HG02623 (cell line): ENCODE data around the gene FLRT2.

Source experiments
- ATAC-seq: cut with Tn5 transposase; IDR thresholded peaks from one replicate; pipeline ENCODE4 v1.9.1; 2021; ENCODE audit warnings: moderate library complexity; ENCODE audit not compliant: unreplicated experiment

FLRT2 gene

DNA sequence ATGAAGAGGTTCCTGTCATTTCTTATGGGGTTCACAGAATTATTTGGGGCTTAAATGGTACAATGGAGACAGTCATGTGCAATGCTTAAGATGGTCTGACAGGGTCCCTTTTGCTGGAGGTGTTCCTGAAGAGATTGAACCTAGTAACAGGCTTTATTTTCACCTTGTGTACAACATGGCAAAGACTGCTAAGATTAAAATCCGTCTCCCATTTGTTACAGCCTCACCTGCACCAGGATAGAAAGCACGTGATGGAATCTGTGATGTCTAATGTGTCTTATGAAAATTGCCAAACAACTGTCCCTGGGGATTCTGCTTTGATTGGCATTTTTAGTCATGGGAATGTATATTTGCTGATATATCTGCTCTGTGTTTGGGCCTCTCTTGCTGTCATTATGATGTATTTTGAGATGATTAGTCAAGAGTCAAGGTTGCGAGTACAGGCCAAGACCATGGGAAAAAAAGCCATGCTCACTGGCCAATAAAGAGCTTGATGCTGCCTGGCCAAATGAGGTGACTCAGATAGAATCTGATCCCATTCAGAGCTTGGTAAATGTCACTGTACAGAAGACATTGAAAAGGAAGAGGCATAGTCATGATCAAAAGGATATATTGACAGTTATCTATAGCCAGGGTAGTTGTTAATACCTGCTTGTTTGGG is 96.1 kb downstream of the FLRT2 start:
- ATAC-seq: no peak

DNA sequence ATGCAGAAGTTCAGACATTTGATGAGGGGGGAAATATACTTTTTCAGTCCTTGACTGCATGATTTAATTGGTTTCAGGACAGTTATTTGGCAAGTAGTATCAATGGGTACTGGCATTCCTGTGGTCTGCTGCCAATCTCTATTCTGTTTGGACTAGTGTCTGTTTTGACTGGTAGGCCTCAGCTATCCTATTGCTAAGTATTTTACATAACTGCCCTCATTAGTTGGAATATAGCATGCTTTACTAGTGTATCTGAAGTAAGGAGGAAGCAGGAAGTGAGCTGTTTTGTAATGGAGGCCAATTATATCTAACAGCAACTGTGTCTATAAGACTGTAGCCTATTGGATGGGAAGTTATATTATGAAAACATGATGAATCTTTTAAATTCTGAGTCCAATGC is 104.3 kb downstream of the FLRT2 start:
- no peak for ATAC-seq

DNA sequence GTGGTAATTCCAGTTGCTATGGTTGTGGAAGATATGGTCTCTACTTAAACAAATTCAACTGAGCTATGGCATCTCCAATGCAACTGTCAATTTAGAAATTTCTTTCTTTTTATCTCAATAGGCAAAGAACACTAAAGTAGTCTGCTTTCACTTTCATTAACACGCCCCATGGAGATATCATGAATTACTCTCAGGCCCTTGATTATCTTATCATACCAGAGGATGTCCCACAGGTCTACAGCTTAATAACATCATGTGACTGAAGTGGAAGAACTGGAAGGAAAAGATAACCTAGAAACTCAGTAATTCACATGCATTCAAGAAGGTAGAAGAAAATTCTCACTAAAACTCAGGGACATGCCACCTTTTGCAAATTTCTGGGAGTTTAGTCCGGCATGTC is 114.3 kb downstream of the FLRT2 start:
- ATAC-seq: no peak

DNA sequence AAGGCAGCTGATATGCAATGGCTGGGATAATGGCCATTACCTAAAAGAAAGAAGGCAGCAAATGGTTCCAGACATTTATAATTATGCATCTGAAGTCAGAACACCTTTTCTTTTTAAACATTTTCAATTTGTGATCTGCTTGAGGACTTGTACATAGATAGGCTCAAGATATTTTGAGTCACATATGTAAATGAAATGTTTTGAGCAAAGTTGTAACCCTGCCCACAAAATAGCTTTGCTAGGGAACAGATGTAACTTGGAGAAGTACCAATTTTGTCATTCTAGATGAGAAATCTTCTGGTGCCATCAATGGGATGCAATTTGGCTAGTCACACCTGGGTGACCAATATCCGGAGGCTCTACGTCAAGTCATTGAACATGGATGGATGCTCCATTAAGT is 123.1 kb downstream of the FLRT2 start:
- ATAC-seq: no peak

DNA sequence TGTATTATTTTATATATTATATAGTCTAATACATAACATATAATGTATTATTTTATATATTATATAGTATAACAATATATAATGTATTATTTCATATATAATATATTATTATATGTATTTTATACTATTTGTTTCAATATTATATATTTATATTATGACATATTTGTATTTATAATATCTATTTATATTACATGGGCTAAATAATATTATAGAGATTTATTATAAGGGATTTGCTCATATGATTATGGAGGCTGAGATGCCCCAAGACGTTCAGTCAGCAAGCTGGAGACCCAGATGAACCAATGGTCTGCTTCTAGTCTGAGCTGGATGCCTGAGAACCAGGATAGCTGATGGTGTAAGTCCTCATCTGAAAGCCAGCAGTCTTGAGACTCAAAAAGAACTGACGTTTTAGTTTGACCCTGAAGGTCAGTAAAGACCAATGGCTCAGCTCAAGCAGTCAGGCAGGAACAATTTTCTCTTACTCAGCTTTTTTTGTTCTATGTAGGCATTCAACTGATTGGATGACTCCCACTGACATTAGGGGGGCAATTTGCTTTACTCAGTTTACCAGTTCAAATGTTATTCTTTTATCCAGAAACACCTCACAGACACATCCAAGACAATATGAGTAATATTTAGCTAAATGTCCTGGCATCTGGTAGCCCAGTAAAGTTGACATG is 130.4 kb downstream of the FLRT2 start:
- ATAC-seq: no peak

DNA sequence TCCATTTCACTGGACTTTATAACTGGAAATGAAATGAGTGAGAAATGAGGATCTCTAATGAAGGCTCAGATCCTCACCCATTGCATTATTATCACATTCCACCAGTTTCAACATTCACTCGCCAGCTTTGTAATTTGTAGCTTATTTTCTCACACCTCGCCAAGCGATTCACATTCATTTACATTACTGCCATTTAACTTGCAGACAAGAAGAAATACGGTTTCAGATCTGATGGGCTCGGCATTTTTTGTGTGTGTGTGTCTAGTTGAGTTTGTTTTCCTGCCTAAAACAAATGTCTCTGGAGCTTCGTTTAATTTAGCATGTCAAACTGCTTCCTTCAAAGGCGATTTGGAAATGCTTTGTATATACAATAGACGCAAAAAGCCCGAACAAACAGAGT is 132.2 kb downstream of the FLRT2 start:
- no peak for ATAC-seq

DNA sequence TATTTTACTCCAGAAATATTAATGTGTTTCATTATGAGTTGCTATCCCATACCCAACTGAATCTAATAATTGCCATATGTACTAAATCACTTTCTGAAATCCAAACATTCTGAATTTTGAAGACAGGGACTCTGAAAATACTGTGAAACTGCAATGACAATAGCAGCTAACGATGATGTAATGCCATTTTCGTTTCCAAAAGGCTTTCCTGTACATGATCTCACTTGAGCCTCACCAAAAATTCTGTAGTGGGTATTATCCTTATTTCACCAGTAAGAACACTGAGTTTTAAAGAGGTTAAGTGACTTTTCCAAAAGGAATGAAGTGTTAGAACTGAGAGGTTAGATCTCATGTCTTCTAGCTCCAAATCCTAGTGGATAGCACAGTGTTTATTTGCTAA is 133.3 kb downstream of the FLRT2 start:
- no peak for ATAC-seq

DNA sequence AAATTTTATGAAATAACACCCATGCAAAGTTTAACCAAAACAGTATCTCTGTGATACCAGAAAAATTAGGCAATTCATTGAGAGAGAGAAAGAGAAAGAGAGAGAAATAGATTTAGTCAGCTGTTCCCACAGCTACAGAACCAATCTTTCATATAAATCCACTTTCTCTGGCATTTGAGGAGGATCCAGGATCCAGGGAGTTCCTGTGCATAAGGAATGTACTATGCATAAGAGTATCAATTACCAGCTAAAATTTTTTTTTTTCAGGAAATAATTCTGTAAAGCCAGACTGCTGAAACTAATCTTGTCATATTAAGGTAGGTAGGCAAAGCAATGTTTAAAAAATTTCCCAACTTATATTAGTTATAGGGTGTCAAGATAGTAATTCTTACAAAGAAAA is 133.7 kb downstream of the FLRT2 start:
- ATAC-seq: no peak

DNA sequence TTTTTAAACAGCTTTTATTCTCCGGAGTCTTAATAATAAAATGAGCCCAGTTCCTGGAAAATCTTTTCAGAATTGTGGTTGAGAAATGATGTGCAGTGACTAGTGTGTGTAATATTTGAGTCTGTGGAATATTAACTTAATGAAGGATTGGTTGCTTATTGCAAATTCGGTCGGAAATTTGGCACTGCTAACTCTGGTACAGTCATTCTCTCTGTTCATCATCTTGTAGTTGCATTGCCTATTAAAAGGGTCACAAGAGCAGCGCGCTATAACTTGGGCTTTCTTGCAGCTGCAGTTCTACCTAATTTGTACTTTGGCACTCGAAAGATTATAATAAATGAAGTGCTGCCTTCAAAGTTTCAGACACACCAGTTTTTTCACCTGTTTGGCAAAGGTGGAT is 146.0 kb downstream of the FLRT2 start:
- no peak for ATAC-seq

DNA sequence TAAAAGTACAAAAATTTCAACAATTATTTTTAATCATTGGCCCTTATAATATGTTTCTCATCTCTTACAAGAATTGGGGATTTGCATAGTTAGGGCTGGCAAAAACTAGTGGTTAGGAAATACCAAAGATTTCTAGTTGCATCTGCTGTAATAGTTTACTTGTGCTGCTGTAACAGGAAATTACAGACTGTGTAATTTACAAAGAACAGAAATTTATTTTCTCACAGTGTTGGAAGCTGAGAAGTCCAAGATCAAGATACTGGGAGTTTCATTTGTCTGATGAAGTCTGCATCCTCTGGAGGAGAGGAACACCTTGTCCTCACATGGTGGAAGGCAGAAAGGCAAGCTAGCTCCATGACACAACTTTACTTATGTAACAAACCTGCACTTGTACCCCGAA is 157.0 kb downstream of the FLRT2 start:
- ATAC-seq: no peak

DNA sequence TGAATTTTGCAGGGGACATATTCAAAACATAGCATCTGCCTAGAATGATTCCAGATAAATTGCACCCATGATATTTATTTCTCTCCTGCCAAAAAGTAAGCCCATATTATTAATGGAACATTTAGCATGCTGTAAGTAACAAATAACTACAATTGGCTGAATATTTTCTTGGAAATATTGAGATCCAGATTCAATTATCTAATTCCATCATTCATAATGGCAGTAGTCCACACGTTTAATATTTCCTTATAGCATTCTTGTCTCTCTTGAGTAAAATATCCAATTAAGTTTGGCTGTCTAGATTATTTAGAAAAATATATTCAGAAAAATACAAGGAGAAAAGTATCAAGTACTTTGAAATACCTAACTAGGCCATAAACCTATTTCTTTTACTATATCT is 157.5 kb downstream of the FLRT2 start:
- no peak for ATAC-seq

DNA sequence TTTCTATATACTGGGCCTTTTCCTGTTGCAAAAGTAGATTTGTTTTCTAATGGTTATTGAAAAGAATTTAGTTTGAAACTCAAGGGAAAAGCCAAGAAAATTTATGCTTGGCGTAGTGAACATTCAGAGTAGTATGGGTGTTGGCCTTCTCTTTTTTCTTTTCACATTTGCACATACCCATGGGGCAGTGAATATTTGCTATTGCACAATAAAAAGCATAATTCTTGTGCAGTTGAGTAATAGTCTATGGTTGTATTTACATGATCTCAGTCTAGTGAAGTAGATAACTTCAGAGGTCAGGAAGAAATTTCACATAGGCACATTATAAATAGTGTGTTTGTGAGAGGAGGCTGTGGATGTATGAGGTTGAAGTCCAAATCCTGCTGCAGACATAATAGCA is 158.1 kb downstream of the FLRT2 start:
- ATAC-seq: no peak

DNA sequence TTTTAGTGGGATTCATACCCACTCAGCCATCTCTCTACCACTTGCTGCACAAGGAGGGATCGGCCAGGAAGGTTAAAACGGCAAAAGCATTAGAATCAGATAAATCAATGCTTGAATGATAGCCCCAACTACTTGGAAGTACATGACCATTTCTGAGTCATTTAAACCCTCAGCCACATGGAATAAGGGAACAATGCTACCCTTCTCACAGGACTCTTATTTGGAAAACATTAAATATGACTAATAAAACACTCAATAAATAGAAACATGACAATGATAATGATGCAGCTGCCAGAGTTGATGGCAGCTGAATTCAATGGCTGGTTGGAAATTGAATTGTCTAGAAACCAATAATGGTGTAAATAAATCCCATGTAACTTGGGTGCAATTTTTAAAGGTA is 165.4 kb downstream of the FLRT2 start:
- no peak for ATAC-seq

DNA sequence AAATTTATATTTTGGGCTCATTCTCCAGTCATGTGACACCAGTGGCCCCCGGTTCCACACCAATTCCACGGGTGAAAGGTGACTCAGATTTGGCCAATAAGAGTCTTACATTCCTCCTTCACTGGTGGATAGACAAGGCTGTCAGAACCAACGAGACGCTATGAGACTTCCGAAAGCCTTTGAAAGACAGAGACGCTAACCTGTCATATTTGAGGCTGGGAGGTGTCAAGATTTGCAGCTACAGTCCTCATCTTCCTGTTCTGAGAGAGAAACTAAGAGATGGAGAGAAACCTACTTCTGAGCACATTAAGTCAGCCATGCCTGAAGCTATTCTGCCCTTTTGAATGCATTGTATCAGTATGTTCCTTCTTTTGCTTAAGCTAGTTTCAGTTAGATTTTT is 171.2 kb downstream of the FLRT2 start:
- no peak for ATAC-seq

DNA sequence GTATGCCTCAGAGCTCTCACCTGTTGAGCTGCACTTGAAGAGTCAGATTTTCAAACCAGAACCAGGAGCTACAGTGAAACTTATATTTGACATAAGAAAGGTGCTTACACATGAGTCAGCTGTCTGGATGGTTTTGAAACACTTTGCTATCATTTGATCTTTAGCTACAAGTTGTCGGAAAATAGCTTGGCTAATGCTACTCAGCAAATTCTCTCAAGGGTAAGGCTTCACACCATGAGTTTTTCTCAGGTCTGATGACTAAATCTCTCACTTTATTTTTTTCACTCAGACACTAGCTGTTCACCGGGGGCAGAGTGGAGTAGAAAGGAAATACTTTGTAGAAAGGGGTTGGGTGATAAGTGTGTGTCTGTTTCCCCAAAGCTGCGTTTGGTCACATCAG is 171.8 kb downstream of the FLRT2 start:
- ATAC-seq: no peak

DNA sequence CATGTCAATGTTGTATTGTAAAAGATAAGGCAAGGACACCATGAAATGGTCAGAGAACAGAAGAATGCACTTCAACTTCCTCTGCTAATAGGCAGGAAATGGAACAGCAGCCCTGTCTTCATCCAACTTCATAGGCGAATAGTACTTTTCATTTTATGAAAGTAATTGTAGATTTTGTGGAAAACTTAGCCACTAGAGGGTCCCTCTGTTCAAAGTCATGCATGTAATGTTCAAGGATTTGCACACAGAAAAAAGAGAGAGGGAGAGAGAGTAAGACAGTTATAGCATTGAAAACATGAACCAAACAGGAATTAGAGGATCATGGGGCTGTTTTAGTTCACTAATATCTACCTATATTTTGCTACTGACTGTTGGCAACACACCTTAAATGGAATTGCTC is 172.2 kb downstream of the FLRT2 start:
- no peak for ATAC-seq

DNA sequence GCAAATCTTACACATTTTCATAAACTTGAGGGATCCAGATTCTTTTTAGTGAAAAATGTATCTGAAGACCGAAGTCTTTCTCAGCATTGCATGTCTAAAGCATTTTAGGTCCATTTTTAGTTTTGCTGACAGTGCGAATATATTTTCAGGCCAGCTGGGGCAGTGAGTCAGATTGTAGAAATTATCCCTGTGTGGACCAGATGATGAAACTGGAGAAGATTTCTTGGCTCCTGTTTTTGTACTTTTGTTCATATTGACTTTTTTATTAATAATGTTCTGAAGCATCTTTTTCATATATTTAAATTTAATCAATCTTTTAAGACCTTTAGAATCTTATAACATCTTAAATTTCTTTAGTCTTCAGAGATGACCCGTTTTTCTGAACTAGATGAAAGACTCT is 173.1 kb downstream of the FLRT2 start:
- ATAC-seq: no peak
